ENCODE results near the gene LCE1D.

The LCE1D gene, protein sequence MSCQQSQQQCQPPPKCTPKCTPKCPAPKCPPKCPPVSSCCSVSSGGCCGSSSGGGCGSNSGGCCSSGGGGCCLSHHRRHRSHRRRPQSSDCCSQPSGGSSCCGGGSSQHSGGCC

DNA sequence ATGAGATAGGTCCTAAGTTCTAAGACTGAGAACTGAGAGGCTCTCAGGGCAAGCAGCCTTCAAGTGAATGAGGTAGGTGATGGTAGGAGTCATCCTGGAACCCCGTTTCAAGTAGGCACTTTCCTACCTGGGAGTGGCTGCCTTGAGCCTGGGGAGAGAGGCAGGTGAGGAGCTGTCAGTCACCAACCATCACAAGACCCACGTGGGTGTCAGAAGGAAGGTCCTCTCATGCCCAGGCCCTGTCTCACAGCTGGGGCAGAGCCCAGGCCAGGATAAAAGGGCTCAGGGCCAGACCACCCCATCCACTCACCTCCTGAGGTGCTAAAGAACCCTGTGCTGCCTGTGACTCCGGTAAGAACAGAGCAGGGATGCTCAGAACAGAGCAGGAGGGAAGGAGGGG, at the start of gene LCE1D:
Gene LCE1D, plus strand, starts transcription at position 301 of the 400 bp plus-strand sequence. CDS start 1,074 bp downstream, outside the sequence.
- DNase-seq = no peak

DNA sequence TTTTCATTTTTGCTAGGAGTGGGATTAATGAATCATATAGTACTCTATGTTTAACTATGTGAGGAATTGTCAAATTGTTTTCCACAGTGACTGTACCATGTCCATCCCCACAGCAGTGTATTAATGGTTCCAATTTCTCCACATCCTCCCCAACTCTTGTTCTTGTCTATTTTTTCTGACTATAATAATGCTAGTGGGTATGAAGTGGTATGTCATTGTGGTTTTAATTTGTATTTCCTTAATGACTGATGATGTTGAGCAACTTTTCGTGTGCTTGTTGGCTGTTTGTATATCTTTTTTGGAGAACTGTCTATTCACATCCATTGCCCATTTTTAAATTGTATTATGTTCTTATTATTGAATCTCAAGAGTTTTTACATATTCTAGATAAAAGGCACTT, 48.7 kb upstream of the LCE1D start:
- no peak for DNase-seq

DNA sequence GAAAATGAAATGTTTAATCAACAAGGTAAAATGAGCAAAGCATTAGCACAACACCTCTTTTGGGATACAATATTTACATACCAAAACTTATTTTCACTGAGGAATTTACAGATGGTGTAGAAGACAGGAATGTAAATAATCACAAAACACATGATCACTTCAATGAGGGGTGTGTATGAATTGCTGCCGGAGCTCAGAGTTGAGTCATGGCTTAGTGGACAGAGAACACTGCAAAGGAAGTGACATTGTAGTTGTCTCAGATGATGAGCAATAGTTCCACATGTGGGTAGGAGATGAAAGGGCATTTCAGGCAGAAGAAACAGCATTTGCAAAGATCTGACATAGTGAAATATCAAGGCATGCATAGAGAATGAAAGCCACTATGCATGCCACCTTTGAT, 44.3 kb upstream of the LCE1D start:
- DNase-seq = no peak

DNA sequence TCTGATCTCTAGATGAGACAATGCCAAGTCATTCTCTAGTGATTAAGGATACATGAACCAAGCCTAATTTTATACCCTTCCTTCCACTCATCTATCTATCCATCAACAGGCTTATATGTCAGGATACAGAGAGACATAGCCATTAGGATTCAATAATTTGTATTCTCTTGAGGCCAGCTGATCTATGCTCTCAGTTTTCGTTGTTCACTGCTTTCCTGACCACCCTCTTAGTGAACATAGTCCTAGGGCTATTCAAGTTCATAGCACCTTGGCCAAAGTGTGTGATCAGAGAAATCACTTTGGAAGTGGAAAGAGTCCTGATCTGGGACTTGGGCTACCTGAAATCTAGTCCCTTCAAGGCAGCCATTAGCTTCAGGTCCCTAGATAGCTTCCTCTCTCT, 42.9 kb upstream of the LCE1D start:
- no peak for DNase-seq

DNA sequence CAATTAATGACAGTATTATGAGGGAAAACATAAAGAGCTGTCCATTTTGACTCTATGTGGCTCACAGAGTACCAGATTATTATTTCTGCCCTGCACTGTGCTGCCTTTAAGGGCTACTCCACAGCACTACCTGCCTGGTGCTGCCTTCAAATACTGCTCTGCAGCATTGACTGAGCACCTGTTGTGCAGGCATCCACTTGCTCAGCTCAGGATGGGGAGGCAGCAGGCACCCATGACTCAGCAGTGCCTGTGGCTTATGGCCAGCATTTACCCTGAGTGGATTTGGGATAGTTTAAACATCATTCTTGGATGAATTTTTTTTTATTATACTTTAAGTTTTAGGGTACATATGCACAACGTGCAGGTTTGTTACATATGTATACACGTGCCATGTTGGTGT, 39.6 kb upstream of the LCE1D start:
- no peak for DNase-seq

DNA sequence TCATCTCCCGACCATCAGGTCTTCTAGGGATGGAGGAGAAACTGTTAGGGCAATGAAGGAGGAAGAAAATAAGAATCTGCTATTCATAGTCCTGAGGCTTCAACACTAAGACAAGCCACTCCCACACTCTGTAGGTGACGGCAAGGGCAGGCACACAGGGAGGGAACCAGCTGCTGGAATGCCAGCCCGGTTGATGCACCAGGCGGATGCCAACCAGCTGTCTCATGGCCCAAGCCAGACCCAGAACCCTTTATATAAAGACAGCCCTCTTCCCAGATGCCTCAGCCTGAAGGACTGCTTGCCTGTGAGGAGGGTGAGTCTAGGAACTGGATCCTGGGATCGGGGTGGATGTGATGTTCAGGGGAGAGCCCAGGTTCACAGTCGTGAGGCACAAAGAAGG, 38.8 kb upstream of the LCE1D start, which contains the start of gene KPRP:
Gene KPRP, plus strand, starts transcription at position 279 of the 400 bp plus-strand sequence. CDS start 1,564 bp downstream, outside the sequence.
- DNase-seq = no peak

DNA sequence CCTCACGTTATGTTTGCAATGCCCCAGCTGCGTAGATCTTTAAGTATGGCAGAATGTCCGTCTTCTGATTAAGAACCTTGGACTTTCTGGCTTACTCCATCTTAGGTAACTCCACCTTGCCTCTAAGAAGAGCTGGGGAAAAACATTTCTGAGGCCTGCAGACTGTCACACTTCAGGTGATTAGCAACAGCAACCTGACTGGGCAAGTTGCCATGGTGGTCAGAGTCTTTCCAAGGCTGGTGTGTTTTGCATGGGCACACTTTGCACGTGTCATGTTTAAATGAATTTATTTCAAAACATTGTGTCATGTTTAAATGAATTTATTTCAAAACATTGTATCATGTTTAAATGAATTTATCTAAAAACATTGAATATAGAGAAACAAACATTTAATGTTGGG, 37.9 kb upstream of the LCE1D start:
- DNase-seq = no peak

DNA sequence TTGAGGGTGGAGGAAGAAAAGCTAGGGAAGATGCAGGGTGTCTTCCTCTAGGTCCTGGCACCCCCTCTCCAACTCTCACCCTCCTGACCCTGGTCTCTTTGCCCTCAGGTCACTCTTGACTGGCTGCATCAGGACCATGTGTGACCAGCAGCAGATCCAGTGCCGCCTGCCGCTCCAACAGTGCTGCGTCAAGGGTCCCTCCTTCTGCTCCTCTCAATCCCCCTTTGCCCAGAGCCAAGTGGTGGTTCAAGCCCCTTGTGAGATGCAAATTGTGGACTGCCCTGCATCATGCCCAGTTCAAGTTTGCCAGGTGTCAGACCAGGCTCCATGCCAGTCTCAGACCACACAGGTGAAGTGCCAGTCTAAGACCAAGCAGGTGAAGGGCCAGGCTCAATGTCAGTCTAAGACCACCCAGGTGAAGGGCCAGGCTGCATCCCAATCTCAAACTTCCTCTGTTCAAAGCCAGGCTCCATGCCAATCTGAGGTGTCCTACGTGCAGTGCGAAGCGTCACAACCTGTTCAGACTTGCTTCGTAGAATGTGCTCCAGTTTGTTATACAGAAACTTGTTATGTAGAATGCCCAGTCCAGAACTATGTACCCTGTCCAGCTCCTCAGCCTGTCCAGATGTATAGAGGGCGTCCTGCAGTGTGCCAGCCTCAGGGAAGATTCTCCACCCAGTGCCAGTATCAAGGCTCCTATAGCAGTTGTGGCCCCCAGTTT, 36.9 kb upstream of the LCE1D start:
- DNase-seq = no peak

DNA sequence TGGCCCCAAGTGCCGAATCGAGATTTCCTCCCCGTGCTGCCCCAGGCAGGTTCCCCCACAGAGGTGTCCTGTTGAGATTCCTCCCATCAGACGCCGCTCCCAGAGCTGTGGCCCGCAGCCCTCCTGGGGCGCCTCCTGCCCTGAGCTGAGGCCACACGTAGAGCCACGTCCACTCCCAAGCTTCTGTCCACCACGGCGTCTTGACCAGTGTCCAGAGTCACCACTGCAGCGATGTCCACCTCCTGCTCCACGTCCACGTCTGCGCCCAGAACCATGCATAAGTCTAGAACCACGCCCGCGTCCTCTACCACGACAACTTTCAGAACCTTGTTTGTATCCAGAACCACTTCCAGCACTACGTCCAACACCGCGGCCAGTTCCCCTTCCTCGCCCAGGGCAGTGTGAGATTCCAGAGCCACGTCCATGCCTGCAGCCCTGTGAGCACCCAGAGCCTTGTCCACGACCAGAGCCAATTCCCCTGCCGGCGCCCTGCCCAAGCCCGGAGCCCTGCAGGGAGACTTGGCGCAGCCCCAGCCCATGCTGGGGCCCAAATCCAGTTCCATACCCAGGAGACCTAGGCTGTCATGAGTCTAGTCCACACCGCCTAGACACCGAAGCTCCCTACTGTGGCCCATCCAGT, 35.9 kb upstream of the LCE1D start:
- DNase-seq = no peak

DNA sequence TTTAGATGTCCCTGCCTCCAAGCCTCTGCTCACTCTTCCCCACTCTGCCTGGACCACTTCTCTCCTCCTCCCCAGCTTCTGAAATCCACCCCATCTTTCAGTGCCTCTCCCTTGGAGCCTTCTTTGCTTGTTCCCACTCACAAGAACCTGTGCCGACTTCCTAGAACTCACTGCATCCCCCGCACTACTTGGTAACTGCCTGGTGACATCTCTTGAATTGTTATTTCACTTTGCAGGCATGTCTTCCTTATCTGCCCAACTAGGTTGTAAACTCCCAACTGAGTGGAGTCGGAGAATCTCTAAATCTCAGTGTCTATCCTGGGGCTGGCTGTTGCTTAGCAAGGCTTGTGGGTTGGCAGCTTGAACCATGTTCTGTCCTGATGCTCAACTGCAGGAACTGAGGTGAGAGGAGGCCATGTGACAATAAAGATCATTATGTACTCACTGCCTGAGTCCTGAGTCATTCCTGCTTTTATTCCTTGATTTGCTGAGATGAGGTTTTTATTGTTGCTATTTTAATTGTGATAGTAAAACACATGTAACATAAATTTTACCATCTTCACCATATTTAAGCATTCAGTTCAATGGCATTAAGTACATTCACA, 34.8 kb upstream of the LCE1D start:
- no peak for DNase-seq

DNA sequence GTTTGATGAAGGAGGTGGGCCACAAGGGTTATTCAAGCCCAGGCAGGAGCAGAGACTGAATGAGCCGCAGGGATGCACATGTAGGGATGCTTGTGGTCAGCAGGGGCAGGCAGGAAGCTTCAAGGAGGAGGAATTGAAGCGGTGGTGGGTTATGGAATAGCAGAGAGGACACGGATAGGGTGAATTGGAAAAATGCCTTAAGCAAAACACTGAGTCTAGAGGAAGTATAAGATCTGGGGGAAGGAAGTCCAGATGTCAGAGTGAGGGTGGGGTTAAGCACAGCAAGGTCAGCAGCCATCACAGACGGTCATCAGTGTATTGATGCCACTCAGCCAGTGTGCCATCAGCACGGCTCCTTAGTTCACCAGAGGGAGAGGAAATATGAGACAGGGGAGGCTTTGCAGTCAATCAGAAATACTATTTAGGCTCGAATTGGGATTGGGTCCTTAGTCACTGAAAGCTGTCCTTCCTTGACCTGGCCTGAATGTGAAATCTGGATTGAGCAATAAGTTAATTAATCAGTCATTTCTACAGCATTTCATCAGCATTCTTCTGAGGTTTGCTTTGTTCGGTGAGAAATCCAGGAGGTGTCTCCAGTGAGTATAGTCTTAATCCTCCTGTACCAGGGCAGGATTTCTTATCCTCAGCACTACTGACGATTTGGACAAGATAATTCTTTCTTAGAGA, 27.5 kb upstream of the LCE1D start:
- DNase-seq = no peak

DNA sequence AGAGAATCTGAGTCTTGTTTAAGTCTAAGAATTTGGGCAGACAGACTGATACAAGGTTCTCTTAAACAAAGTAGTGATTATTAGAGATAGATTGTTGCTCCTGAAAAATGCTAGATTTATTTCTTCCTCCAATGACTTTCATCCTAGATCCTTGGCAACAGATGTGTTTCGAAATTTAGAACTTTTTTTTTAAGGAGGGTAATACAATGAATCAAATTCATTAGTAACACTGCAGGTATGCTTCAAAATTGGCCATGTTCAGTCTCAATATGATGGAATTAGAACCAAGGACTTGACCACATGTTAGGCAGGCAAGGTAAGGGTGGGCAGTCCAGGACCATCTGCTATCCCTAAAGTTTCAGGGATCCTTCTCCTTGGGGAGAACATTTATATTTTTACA, 26.1 kb upstream of the LCE1D start:
- no peak for DNase-seq

DNA sequence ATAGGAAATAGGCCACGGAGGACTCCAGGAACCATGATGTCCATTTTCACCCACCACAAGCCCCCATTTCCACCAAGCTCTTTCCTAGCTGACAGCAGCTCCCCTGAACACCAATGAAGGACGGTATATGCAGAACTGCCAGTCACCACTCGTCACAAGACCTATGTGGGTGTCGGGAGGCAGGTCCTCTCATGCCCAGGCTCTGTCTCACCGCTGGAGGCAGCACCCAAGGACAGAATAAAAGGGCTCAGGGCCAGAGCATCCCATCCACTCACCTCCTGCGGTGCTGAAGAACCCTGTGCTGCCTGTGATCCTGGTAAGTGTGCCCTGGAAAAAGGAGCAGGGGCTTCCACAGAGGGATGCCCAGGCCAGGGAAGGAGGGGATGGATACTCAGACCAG, 21.6 kb upstream of the LCE1D start, which contains the start of gene LCE1F:
Gene LCE1F, plus strand, starts transcription at position 266 of the 400 bp plus-strand sequence. CDS start 1,232 bp downstream, outside the sequence.
- DNase-seq = no peak

DNA sequence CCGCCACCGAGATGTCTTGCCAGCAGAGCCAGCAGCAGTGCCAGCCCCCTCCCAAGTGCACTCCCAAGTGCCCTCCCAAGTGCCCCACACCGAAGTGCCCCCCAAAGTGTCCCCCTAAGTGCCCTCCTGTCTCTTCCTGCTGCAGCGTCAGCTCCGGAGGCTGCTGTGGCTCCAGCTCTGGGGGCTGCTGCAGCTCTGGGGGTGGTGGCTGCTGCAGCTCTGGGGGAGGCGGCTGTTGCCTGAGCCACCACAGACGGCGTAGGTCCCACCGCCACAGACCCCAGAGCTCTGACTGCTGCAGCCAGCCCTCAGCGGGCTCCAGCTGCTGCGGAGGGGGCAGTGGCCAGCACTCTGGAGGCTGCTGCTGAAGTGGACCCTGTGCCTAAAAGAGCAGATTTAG, 20.2 kb upstream of the LCE1D start:
- no peak for DNase-seq

DNA sequence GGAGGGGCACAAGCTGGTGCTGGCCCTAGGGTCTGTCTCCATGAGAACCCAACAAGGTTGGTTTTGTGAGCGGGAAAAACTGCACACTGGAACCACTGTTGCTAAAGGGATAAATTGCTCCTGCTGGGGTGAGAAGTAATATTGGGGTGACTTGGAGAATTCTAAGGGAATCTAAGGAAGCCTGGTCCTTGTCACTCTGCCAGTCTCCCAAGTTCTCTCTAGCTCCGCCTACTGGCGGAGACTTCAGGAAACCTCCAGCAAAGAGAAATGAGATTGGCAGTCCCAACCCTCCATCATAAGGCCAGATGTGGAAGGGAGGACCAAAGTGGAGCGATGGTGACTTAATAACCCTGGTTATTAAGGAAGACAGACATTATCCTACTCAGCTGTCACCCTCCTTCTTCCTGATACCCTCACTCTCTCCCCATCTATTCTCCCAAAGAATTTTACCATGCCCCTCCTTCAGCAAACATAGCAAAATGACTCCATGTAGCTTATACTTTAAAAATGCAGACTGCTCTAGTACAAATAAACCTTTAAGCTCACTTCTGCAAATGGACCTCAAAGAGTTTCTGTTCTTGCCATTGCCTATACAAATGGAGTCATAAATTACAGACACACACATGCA, 18.9 kb upstream of the LCE1D start:
- peak; percentile 2 to 6 for DNase-seq

DNA sequence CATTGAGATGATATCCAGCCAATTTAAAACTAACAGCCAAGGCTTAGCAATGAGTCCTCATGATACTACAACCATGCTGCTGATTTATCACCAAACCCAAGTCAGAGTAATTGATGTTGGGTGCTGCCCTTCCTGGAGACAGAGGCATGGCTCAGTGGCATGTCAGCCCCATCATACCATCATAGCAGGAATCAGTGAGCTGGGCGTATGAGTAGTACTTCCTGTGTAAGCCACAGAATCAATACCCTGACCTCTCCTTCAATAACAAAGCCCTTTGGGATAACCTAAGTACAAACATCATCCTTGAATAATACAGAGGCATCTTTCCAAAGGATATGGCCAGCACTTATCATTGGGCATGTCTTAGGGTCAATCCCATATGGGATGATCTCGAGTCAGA, 13.4 kb upstream of the LCE1D start:
- DNase-seq = no peak

DNA sequence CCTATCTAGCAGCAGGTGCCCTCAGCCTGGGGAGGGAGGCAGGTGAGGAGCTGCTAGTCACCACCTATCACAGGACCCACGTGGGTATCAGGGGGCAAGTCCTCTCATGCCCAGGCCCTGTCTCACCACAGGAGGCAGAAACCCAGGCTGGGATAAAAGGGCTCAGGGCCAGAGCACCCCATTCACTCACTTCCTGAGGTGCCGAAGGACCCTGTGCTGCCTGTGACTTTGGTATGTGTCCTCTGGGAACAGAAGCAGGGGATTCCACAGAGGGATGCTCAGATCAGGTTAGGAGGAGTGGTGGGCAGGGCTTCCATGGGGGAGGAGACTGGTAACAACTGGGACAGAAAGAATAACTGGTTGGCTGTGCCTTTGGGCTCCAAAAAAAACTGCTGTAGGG, 10.4 kb upstream of the LCE1D start, which contains the start of gene LCE1E:
Gene LCE1E, plus strand, starts transcription at position 181 of the 400 bp plus-strand sequence. CDS start 1,043 bp downstream, outside the sequence.
- DNase-seq = no peak

DNA sequence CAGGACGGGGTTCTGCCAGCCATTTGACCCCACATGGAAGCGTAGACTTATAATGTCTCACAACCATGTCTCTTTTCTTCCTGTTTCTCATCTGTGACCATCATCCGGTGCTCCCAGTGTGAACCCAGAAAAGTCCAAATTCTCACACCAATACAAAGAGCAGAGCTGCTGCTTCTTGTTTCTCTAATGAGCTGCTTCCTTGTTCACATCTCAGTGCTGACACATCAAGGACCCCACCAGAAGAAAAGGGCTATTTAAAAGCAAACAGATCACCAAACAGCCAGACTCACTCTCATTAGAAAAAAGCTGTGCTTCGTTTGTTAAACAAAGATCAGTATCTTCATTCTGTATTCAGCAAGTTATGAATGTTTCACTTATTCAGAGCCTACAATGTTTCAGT, 835 bp upstream of the LCE1D start:
- no peak for DNase-seq

DNA sequence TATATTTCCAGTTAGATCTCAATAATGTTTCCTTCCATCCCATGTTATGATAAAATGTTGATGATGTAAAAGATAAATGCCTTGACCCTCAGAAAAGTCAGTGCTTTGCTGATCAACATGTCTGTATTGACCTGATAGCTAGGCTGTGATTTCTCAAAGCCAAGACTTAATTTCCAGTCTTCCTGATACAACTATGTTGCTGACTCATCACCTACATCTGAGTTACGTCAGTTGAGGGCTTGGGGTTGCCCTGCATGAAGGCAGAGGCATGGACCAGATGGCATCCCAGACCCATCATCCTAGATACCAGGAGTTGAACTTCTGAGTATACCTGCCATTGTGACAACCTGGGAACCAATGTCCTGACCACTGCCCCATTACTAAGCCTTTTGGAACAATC, 4.8 kb downstream of the LCE1D start:
- DNase-seq = no peak

DNA sequence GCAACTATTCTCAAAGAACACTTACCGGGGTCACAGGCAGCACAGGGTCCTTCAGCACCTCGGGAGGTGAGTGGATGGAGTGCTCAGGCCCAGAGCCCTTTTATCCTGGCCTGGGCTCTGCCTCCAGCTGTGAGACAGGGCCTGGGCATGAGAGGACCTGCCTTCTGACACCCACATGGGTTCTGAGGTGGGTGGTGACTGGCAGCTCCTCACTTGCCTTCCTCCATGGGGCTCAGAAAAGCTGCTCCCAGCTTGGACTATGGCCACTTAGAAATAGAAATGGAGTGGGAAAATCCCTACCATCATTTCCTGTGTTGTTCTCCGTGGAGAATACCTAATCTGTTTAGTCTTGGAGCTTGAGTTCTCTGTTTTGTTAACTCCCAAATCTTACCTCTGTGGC, 10.1 kb downstream of the LCE1D start, which contains the start of gene LCE1C:
Gene LCE1C, minus strand, starts transcription at position 76 of the 400 bp plus-strand sequence. CDS start 1,173 bp downstream, outside the sequence.
- DNase-seq = no peak

DNA sequence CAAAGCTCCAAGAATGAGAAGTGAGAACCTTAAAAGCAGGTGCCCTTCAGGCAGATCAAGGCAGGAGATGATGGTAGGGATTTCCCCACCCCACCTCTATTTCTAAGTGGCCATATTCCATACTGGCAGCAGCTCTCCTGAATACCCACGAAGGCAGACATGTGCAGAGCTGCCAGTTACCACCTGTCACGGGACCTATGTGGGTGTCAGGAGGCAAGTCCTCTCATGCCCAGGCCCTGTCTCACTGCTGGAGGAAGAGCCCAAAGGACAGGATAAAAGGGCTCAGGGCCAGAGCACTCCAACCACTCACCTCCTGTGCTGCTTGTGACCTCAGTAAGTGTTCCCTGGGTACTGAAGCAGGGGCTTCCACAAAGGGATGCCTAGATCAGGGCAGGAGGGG, 14.5 kb downstream of the LCE1D start:
- no peak for DNase-seq

DNA sequence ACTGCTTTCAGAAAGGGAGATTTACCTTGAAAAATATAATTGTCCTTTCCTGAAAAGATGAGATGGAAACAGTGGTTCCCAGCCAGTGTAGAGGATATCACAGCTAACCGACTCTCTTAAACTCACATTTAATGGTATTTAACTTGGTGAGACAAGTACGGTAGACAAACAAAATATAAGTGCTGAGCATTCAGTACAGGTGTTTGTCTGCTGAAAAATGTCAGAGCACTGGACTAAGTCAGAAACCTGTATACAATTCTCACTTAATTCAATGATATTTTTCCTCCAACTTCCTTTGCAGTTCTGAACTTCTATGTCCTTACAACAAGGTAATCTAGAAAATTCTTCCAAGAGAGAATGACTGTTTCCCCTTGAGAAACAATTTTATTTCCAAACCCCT, 15.2 kb downstream of the LCE1D start, which contains the start of gene LCE1B:
Gene LCE1B, plus strand, starts transcription at position 301 of the 400 bp plus-strand sequence. CDS start 476 bp downstream, outside the sequence.
- no peak for DNase-seq

Measured in inflammatory macrophage treated with lipopolysaccharide for 1 hour (primary cell).